K562 (cell line): ENCODE results near the gene NAA15. TPM values are rescaled to one million over a fixed set of nuclear protein-coding genes. Genes with fewer than 3 reads are reported as not detected.

Experiments used
- HMBOX1 ChIP-seq: sonication (generic); IDR thresholded peaks from 2 replicates; pipeline ENCODE4 v1.6.1; 2016
- SIN3B ChIP-seq: fragments of 450-650 bp; IDR thresholded peaks from 2 replicates; pipeline ENCODE4 v1.6.1; 2017; ENCODE audit warnings: low read depth, mild to moderate bottlenecking, moderate library complexity
- ZC3H11A ChIP-seq: IDR thresholded peaks from 2 replicates; pipeline ENCODE4 v1.6.1; 2012; ENCODE audit warnings: low read depth, low read length, improper control_type of control experiment
- ZNF592 ChIP-seq: fragments of 450-650 bp; IDR thresholded peaks from 2 replicates; pipeline ENCODE4 v1.6.1; 2017; ENCODE audit warnings: antibody characterized with exemption, mild to moderate bottlenecking
- polyA plus RNA-seq, 8 experiments: library from polyadenylated mRNA; depleted of rRNA in 4 of 8; stranded (reverse) in 5 of 8; unstranded in 3 of 8; fragments of >200 nt; fragmentation: Nextera tagmentation in 2 of 8; fragmentation: Illumina TruSeq in 1 of 8; extraction: Ambion mirVana in 2 of 8; extraction: Trizol in 1 of 8; gene quantifications; 2 replicates each; pipeline versions ENCODE4 v1.2.1 to v1.2.3, GENCODE V29; 2011 to 2014; ENCODE audit warnings: inconsistent platforms in 1 of 8, missing spikeins in 1 of 8
- total RNA-seq, 7 experiments: library from RNA; depleted of rRNA in 6 of 7; stranded (reverse); fragments of >200 nt in 6 of 7; fragmentation: Illumina TruSeq in 2 of 7; extraction: Trizol in 2 of 7; gene quantifications; 2 replicates each; pipeline versions ENCODE4 v1.2.1 to v1.2.3, GENCODE V29; 2011 to 2021; ENCODE audit warnings: low replicate concordance in 1 of 7
- TF ChIP-seq, protein P1 (sequence below): fragments of 250-450 bp; sonication (Bioruptor Pico); IDR thresholded peaks from 2 replicates; pipeline ENCODE4 v1.9.0; 2021; ENCODE audit warnings: mild to moderate bottlenecking
- TF ChIP-seq, protein P2 (sequence below): fragments of 150-350 bp; conservative IDR thresholded peaks from 2 replicates; pipeline ENCODE4 v1.6.1; 2014; ENCODE audit warnings: low read length

The NAA15 gene
- total and polyA plus RNA-seq, 9 of the 15 experiments (the other 6 are each of a cell fraction or from before 2014, with no cell fraction given): 37.8 to 117 (median 63.2) TPM

DNA sequence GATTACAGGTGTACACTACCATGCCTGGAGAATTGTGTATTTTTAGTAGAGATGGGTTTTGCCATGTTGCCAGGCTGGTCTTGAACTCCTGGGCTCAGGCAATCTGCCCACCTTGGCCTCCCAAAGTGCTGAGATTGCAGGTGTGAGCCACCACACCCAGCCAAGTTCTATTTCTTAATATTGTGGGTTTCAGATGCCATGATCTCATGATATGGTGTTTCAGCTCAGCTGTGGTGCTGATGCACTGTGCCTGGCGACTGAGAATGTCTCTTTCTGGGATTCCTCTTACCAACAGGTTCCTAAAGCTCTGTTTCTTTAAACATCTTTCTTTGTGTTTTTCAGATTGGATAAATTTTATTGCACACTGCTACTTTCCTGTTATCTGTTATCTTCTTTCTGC, 18.3 kb downstream of the NAA15 start (continued):
- no peak for TF ChIP-seq ZNF592
- no peak for TF ChIP-seq HMBOX1
- TF ChIP-seq ZC3H11A: no peak
- TF ChIP-seq SIN3B: no peak
- TF ChIP-seq, protein P1, sequence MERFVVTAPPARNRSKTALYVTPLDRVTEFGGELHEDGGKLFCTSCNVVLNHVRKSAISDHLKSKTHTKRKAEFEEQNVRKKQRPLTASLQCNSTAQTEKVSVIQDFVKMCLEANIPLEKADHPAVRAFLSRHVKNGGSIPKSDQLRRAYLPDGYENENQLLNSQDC (CRISPR knock-in tag): no peak
- TF ChIP-seq, protein P2, sequence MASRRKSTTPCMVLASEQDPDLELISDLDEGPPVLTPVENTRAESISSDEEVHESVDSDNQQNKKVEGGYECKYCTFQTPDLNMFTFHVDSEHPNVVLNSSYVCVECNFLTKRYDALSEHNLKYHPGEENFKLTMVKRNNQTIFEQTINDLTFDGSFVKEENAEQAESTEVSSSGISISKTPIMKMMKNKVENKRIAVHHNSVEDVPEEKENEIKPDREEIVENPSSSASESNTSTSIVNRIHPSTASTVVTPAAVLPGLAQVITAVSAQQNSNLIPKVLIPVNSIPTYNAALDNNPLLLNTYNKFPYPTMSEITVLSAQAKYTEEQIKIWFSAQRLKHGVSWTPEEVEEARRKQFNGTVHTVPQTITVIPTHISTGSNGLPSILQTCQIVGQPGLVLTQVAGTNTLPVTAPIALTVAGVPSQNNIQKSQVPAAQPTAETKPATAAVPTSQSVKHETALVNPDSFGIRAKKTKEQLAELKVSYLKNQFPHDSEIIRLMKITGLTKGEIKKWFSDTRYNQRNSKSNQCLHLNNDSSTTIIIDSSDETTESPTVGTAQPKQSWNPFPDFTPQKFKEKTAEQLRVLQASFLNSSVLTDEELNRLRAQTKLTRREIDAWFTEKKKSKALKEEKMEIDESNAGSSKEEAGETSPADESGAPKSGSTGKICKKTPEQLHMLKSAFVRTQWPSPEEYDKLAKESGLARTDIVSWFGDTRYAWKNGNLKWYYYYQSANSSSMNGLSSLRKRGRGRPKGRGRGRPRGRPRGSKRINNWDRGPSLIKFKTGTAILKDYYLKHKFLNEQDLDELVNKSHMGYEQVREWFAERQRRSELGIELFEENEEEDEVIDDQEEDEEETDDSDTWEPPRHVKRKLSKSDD: no peak
